GM23338 (cell line): ENCODE data around the gene ACSF2. TPM values are rescaled to one million over a fixed set of nuclear protein-coding genes. Genes with fewer than 3 reads are reported as not detected.

ENCODE experiments used
- ATAC-seq: fragments of 200-7000 bp; cut with Tn5 transposase; 3 replicates; pipeline ENCODE4 v1.9.1; 2020
- DNase-seq: peaks from one replicate; pipeline ENCODE4 v3.0.0-alpha.2; 2015; ENCODE audit warnings: low spot score
- H2AFZ ChIP-seq: fragments of 200-600 bp; sonication (generic); 2 replicates; pipeline ENCODE4 v1.8.0; 2016; ENCODE audit warnings: antibody characterized with exemption, mild to moderate bottlenecking, moderate library complexity
- H3F3A ChIP-seq: fragments of 200-600 bp; sonication (generic); replicated peaks from 2 replicates; pipeline ENCODE4 v1.8.0; 2017; ENCODE audit warnings: antibody characterized with exemption, mixed run types, low read depth
- H3K27ac ChIP-seq: fragments of 200-600 bp; sonication (generic); 2 replicates; pipeline ENCODE4 v1.6.1; 2016; ENCODE audit warnings: low read depth
- H3K27me3 ChIP-seq: fragments of 200-600 bp; sonication (generic); 2 replicates; pipeline ENCODE4 v1.8.0; 2016; ENCODE audit warnings: mild to moderate bottlenecking, mixed run types, moderate library complexity; ENCODE audit not compliant: insufficient read depth
- H3K36me3 ChIP-seq: fragments of 200-600 bp; sonication (generic); 2 replicates; pipeline ENCODE4 v1.8.0; 2016; ENCODE audit warnings: mild to moderate bottlenecking; ENCODE audit not compliant: insufficient read depth
- H3K4me1 ChIP-seq: fragments of 200-600 bp; sonication (generic); 2 replicates; pipeline ENCODE4 v1.8.0; 2016; ENCODE audit warnings: mild to moderate bottlenecking, moderate library complexity; ENCODE audit not compliant: insufficient read depth
- H3K4me2 ChIP-seq: fragments of 200-600 bp; sonication (generic); 2 replicates; pipeline ENCODE4 v1.7.1; 2017; ENCODE audit warnings: mixed run types
- H3K4me3 ChIP-seq: fragments of 200-600 bp; sonication (generic); 2 replicates; pipeline ENCODE4 v1.6.1; 2016; ENCODE audit warnings: mixed run types
- H3K79me2 ChIP-seq: fragments of 200-600 bp; sonication (generic); replicated peaks from 2 replicates; pipeline ENCODE4 v1.8.0; 2017; ENCODE audit warnings: mild to moderate bottlenecking; ENCODE audit not compliant: insufficient read depth
- H3K9me2 ChIP-seq: fragments of 200-600 bp; sonication (generic); 2 replicates; pipeline ENCODE4 v1.8.0; 2017; ENCODE audit not compliant: insufficient read depth
- H4K20me1 ChIP-seq: fragments of 200-600 bp; sonication (generic); replicated peaks from 2 replicates; pipeline ENCODE4 v1.8.0; 2017; ENCODE audit warnings: mild to moderate bottlenecking; ENCODE audit not compliant: insufficient read depth
- H3K27ac Mint-ChIP-seq: 2 replicates; pipeline ENCODE4 v1.8.0; 2020; ENCODE audit warnings: inconsistent platforms, mild to moderate bottlenecking, moderate library complexity, mixed read lengths
- H3K27me3 Mint-ChIP-seq: 3 replicates; pipeline ENCODE4 v1.8.0; 2022; ENCODE audit warnings: low read depth, mild to moderate bottlenecking, moderate library complexity, mixed read lengths, inconsistent platforms; ENCODE audit not compliant: insufficient read depth, poor library complexity
- H3K36me3 Mint-ChIP-seq: 3 replicates; pipeline ENCODE4 v1.8.0; 2021; ENCODE audit warnings: low read depth, mild to moderate bottlenecking, inconsistent platforms, moderate library complexity, mixed read lengths
- H3K4me1 Mint-ChIP-seq: 3 replicates; pipeline ENCODE4 v1.8.0; 2020; ENCODE audit warnings: mild to moderate bottlenecking, inconsistent platforms, mixed read lengths
- H3K4me3 Mint-ChIP-seq: 3 replicates; pipeline ENCODE4 v1.8.0; 2021; ENCODE audit warnings: moderate library complexity, mild to moderate bottlenecking, inconsistent platforms, mixed read lengths
- H3K9me3 Mint-ChIP-seq: 3 replicates; pipeline ENCODE4 v1.8.0; 2020; ENCODE audit warnings: moderate library complexity, mild to moderate bottlenecking, inconsistent platforms, mixed read lengths
- CTCF ChIP-seq, 2 experiments: fragments of 200-600 bp in 1 of 2; sonication (generic) in 1 of 2; conservative IDR thresholded peaks; 2 replicates each; pipeline versions ENCODE4 v1.5.1 to v1.6.1; 2016 to 2017; ENCODE audit warnings: antibody characterized with exemption in 2 of 2, low read depth in 2 of 2, mild to moderate bottlenecking in 2 of 2, moderate library complexity in 1 of 2
- ETS1 ChIP-seq: IDR thresholded peaks from 2 replicates; pipeline ENCODE4 v1.6.1; 2016; ENCODE audit warnings: antibody characterized with exemption
- EZH2phosphoT487 ChIP-seq: fragments of 200-600 bp; sonication (generic); IDR thresholded peaks from one replicate; pipeline ENCODE4 v1.8.1; 2018; ENCODE audit warnings: antibody characterized with exemption; ENCODE audit not compliant: unreplicated experiment
- JUNB ChIP-seq: IDR thresholded peaks from one replicate; pipeline ENCODE4 v1.6.1; 2016; ENCODE audit warnings: antibody characterized with exemption; ENCODE audit not compliant: unreplicated experiment
- NANOG ChIP-seq: IDR thresholded peaks from 2 replicates; pipeline ENCODE4 v1.6.1; 2016; ENCODE audit warnings: antibody characterized with exemption, borderline replicate concordance
- POLR2AphosphoS5 ChIP-seq: IDR thresholded peaks from 2 replicates; pipeline ENCODE4 v1.6.1; 2016; ENCODE audit warnings: antibody characterized with exemption, low read depth
- ZNF114 ChIP-seq: fragments of 250-450 bp; sonication (Bioruptor Pico); IDR thresholded peaks from 2 replicates; pipeline ENCODE4 v1.5.0; 2020; ENCODE audit warnings: mild to moderate bottlenecking, moderate library complexity
- ZNF331 ChIP-seq: fragments of 250-450 bp; sonication (Bioruptor Pico); IDR thresholded peaks from 2 replicates; pipeline ENCODE4 v1.5.0; 2020; ENCODE audit warnings: low read depth, mild to moderate bottlenecking, moderate library complexity
- ZNF462 ChIP-seq: fragments of 250-450 bp; sonication (Bioruptor Pico); IDR thresholded peaks from 2 replicates; pipeline ENCODE4 v1.5.0; 2020; ENCODE audit warnings: mild to moderate bottlenecking, moderate library complexity
- polyA plus RNA-seq: library from polyadenylated mRNA; unstranded; fragments of >200 nt; fragmentation: Nextera tagmentation; extraction: Ambion mirVana; gene quantifications from 2 replicates; pipeline ENCODE4 v1.2.1, GENCODE V29; 2016
- total RNA-seq: library from RNA; depleted of rRNA; stranded (reverse); fragments of >200 nt; shearing (Covaris generic); gene quantifications from 2 replicates; pipeline ENCODE4 v1.2.3, GENCODE V29; 2014
- TF ChIP-seq, protein P1 (sequence below): IDR thresholded peaks from one replicate; pipeline ENCODE4 v1.6.1; 2018; ENCODE audit warnings: antibody characterized with exemption; ENCODE audit not compliant: unreplicated experiment

Gene ACSF2
- total and polyA plus RNA-seq, 2 experiments from 2014 or later: 6.9 to 12.4 TPM

- Mint-ChIP-seq H3K36me3 (peaks cover 4% of the 10 kb centered on the region; the same call in 1 of the 3 replicates), H3K27me3 (peaks cover 37% of the 10 kb centered on the region), H3K9me3 (no peaks in the 10 kb centered on the region; the same call in 2 of the 3 replicates), H3K27ac (no peak overlapping the region), H3K4me1 (peaks cover 21% of the 10 kb centered on the region), H3K4me3 (no peak overlapping the region)
- Histone ChIP-seq H3K4me2 (no peak overlapping the region), H4K20me1 (peaks cover 7% of the 10 kb centered on the region; the same call in 1 of the 2 replicates), H3F3A (0 out of 2 replicates have a peak, but pooled peaks cover 4% of the 10 kb centered on the region), H3K4me3 (no peak overlapping the region), H3K79me2 (no peaks in the 10 kb centered on the region), H3K27ac (no peak overlapping the region), H3K9me2 (no peaks in the 10 kb centered on the region), H3K27me3 (peaks cover 36% of the 10 kb centered on the region), H3K36me3 (no peaks in the 10 kb centered on the region), H2AFZ (no peak overlapping the region), H3K4me1 (peaks cover 16% of the 10 kb centered on the region; the same call in 1 of the 2 replicates)
- no peak for ATAC-seq
- no peak for DNase-seq
- TF ChIP-seq POLR2AphosphoS5: no peak
- no peak for TF ChIP-seq EZH2phosphoT487
- TF ChIP-seq CTCF (conservative IDR thresholded peaks at IDR 0.05; ENCODE audit: low read depth in 2 of 2): no peak
- TF ChIP-seq ZNF114 (CRISPR knock-in tag): no peak
- TF ChIP-seq, protein P1, sequence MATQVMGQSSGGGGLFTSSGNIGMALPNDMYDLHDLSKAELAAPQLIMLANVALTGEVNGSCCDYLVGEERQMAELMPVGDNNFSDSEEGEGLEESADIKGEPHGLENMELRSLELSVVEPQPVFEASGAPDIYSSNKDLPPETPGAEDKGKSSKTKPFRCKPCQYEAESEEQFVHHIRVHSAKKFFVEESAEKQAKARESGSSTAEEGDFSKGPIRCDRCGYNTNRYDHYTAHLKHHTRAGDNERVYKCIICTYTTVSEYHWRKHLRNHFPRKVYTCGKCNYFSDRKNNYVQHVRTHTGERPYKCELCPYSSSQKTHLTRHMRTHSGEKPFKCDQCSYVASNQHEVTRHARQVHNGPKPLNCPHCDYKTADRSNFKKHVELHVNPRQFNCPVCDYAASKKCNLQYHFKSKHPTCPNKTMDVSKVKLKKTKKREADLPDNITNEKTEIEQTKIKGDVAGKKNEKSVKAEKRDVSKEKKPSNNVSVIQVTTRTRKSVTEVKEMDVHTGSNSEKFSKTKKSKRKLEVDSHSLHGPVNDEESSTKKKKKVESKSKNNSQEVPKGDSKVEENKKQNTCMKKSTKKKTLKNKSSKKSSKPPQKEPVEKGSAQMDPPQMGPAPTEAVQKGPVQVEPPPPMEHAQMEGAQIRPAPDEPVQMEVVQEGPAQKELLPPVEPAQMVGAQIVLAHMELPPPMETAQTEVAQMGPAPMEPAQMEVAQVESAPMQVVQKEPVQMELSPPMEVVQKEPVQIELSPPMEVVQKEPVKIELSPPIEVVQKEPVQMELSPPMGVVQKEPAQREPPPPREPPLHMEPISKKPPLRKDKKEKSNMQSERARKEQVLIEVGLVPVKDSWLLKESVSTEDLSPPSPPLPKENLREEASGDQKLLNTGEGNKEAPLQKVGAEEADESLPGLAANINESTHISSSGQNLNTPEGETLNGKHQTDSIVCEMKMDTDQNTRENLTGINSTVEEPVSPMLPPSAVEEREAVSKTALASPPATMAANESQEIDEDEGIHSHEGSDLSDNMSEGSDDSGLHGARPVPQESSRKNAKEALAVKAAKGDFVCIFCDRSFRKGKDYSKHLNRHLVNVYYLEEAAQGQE: no peak
- TF ChIP-seq ZNF462 (CRISPR knock-in tag): no peak
- TF ChIP-seq NANOG: no peak
- no peak for TF ChIP-seq ETS1
- TF ChIP-seq JUNB: no peak
- TF ChIP-seq ZNF331 (CRISPR knock-in tag): no peak
Observed at GRCh38 chr17:50470426-50470825, 44.4 kb downstream of the ACSF2 start.
